SK-N-SH treated with all-trans-retinoic acid at 6 μM for 48 hours (cell line): ENCODE results near the gene ITPRIPL1.

Experiments used
- ATAC-seq: fragments of 200-7000 bp; cut with Tn5 transposase; 3 replicates; pipeline ENCODE4 v1.9.1; 2020; ENCODE audit warnings: mild to moderate bottlenecking, moderate library complexity
- ARNTL ChIP-seq: fragments of 450-650 bp; formaldehyde crosslinking; IDR thresholded peaks from 2 replicates; pipeline ENCODE4 v1.5.0; 2020; ENCODE audit warnings: low read depth, mild to moderate bottlenecking, moderate library complexity, borderline replicate concordance
- BACH2 ChIP-seq: fragments of 250-450 bp; sonication (Bioruptor Pico); IDR thresholded peaks from 2 replicates; pipeline ENCODE4 v1.9.0; 2021; ENCODE audit warnings: mild to moderate bottlenecking, borderline replicate concordance
- CREB5 ChIP-seq: fragments of 250-450 bp; sonication (Bioruptor Pico); IDR thresholded peaks from 2 replicates; pipeline ENCODE4 v1.5.1; 2020; ENCODE audit warnings: low read depth, mild to moderate bottlenecking, moderate library complexity
- CSDC2 ChIP-seq: fragments of 250-450 bp; sonication (Bioruptor Pico); IDR thresholded peaks from 2 replicates; pipeline ENCODE4 v1.5.0; 2020; ENCODE audit warnings: mild to moderate bottlenecking, moderate library complexity
- CSRNP3 ChIP-seq: fragments of 250-450 bp; sonication (Bioruptor Pico); IDR thresholded peaks from 2 replicates; pipeline ENCODE4 v1.5.1; 2021; ENCODE audit warnings: mild to moderate bottlenecking, moderate library complexity
- ESRRG ChIP-seq: fragments of 250-450 bp; sonication (Bioruptor Pico); IDR thresholded peaks from 2 replicates; pipeline ENCODE4 v1.6.1; 2021; ENCODE audit warnings: mild to moderate bottlenecking
- GLIS3 ChIP-seq: fragments of 250-450 bp; sonication (Bioruptor Pico); IDR thresholded peaks from 2 replicates; pipeline ENCODE4 v1.5.0; 2020; ENCODE audit warnings: mild to moderate bottlenecking, moderate library complexity
- OSR1 ChIP-seq: fragments of 250-450 bp; sonication (Bioruptor Pico); IDR thresholded peaks from 2 replicates; pipeline ENCODE4 v1.8.0; 2022; ENCODE audit warnings: moderate library complexity, mild to moderate bottlenecking, inconsistent platforms
- PATZ1 ChIP-seq: fragments of 250-450 bp; sonication (Bioruptor Pico); IDR thresholded peaks from 2 replicates; pipeline ENCODE4 v1.8.0; 2020; ENCODE audit warnings: mild to moderate bottlenecking, moderate library complexity, borderline replicate concordance
- POU6F1 ChIP-seq: fragments of 250-450 bp; sonication (Bioruptor Pico); IDR thresholded peaks from 2 replicates; pipeline ENCODE4 v1.8.0; 2021; ENCODE audit warnings: low read depth, mild to moderate bottlenecking, moderate library complexity, borderline replicate concordance
- PPARA ChIP-seq: fragments of 250-450 bp; sonication (Bioruptor Pico); IDR thresholded peaks from 2 replicates; pipeline ENCODE4 v1.5.0; 2020; ENCODE audit warnings: mild to moderate bottlenecking, borderline replicate concordance
- RARB ChIP-seq: fragments of 250-450 bp; sonication (Bioruptor Pico); IDR thresholded peaks from 2 replicates; pipeline ENCODE4 v1.8.0; 2021; ENCODE audit warnings: mild to moderate bottlenecking, moderate library complexity
- SNAI2 ChIP-seq: fragments of 250-450 bp; sonication (Bioruptor Pico); IDR thresholded peaks from 2 replicates; pipeline ENCODE4 v1.5.0; 2020; ENCODE audit warnings: mild to moderate bottlenecking, moderate library complexity
- TCF4 ChIP-seq: fragments of 250-450 bp; sonication (Bioruptor Pico); IDR thresholded peaks from 2 replicates; pipeline ENCODE4 v1.8.0; 2021; ENCODE audit warnings: mild to moderate bottlenecking, moderate library complexity, borderline replicate concordance
- TSHZ2 ChIP-seq: fragments of 250-450 bp; sonication (Bioruptor Pico); IDR thresholded peaks from 2 replicates; pipeline ENCODE4 v1.5.0; 2020; ENCODE audit warnings: mild to moderate bottlenecking, moderate library complexity
- ZC3H10 ChIP-seq: fragments of 250-450 bp; sonication (Bioruptor Pico); IDR thresholded peaks from 2 replicates; pipeline ENCODE4 v1.5.1; 2021; ENCODE audit warnings: mild to moderate bottlenecking, moderate library complexity
- ZFP3 ChIP-seq: fragments of 250-450 bp; sonication (Bioruptor Pico); IDR thresholded peaks from 2 replicates; pipeline ENCODE4 v1.5.0; 2020; ENCODE audit warnings: mild to moderate bottlenecking, moderate library complexity
- ZNF565 ChIP-seq: fragments of 450-650 bp; formaldehyde crosslinking; conservative IDR thresholded peaks from 2 replicates; pipeline ENCODE4 v1.5.0; 2020; ENCODE audit warnings: low read depth, mild to moderate bottlenecking, moderate library complexity
- ZNF70 ChIP-seq: fragments of 450-650 bp; formaldehyde crosslinking; IDR thresholded peaks from 2 replicates; pipeline ENCODE4 v1.5.0; 2020; ENCODE audit warnings: mild to moderate bottlenecking, moderate library complexity
- ZNF8 ChIP-seq: fragments of 450-650 bp; formaldehyde crosslinking; IDR thresholded peaks from 2 replicates; pipeline ENCODE4 v1.5.0; 2020; ENCODE audit warnings: mild to moderate bottlenecking, moderate library complexity

The ITPRIPL1 gene

GRCh38 chr2:96306370-96306769, 18.7 kb upstream of the ITPRIPL1 start (continued):
- TF ChIP-seq PATZ1 (CRISPR knock-in tag) (no peak), BACH2 (CRISPR knock-in tag) (no peak), GLIS3 (CRISPR knock-in tag) (no peak), CSDC2 (no peak)

GRCh38 chr2:96308248-96308647, 16.9 kb upstream of the ITPRIPL1 start:
- TF ChIP-seq TSHZ2: no peak
- no peak for TF ChIP-seq ZNF70 (CRISPR knock-in tag)
- no peak for TF ChIP-seq PATZ1 (CRISPR knock-in tag)
- no peak for TF ChIP-seq ARNTL (CRISPR knock-in tag)
- TF ChIP-seq GLIS3 (CRISPR knock-in tag): no peak
- TF ChIP-seq CSDC2: no peak
- TF ChIP-seq ZC3H10 (CRISPR knock-in tag): no peak
- no peak for TF ChIP-seq RARB (CRISPR knock-in tag)
- no peak for TF ChIP-seq PPARA
- no peak for TF ChIP-seq ESRRG (CRISPR knock-in tag)
- TF ChIP-seq OSR1 (CRISPR knock-in tag): no peak
- no peak for TF ChIP-seq SNAI2
- no peak for TF ChIP-seq CREB5 (CRISPR knock-in tag)
- no peak for ATAC-seq

- ATAC-seq: peak; percentile 65
- TF ChIP-seq ESRRG (CRISPR knock-in tag): no peak
- no peak for TF ChIP-seq ZFP3 (CRISPR knock-in tag)
- no peak for TF ChIP-seq SNAI2
- TF ChIP-seq CSRNP3 (CRISPR knock-in tag): no peak
- TF ChIP-seq POU6F1 (CRISPR knock-in tag): no peak
- no peak for TF ChIP-seq ZNF8 (CRISPR knock-in tag)
- no peak for TF ChIP-seq ZNF70 (CRISPR knock-in tag)
- TF ChIP-seq TSHZ2: no peak
- no peak for TF ChIP-seq ZNF565 (CRISPR knock-in tag)
- no peak for TF ChIP-seq CSDC2
- no peak for TF ChIP-seq RARB (CRISPR knock-in tag)
- no peak for TF ChIP-seq CREB5 (CRISPR knock-in tag)
- no peak for TF ChIP-seq ZC3H10 (CRISPR knock-in tag)
- TF ChIP-seq TCF4: no peak
- TF ChIP-seq BACH2 (CRISPR knock-in tag): no peak
These were observed 10.1 kb upstream of the ITPRIPL1 start for GRCh38 chr2:96315005-96315399.
